Activated T-cell treated with anti-CD3 and anti-CD28 coated beads for 24 hours (primary cell): Measurements from ENCODE around the gene ZYG11B.
"Not testable (repeated sequence)": the region's sequence is repeated elsewhere in the genome, so short reads cannot be mapped to it uniquely, and the experiment has no call there.

Experiments used
- DNase-seq: peaks from one replicate; pipeline ENCODE4 v3.0.0-alpha.2; 2020; ENCODE audit warnings: low read depth

ZYG11B gene

DNA sequence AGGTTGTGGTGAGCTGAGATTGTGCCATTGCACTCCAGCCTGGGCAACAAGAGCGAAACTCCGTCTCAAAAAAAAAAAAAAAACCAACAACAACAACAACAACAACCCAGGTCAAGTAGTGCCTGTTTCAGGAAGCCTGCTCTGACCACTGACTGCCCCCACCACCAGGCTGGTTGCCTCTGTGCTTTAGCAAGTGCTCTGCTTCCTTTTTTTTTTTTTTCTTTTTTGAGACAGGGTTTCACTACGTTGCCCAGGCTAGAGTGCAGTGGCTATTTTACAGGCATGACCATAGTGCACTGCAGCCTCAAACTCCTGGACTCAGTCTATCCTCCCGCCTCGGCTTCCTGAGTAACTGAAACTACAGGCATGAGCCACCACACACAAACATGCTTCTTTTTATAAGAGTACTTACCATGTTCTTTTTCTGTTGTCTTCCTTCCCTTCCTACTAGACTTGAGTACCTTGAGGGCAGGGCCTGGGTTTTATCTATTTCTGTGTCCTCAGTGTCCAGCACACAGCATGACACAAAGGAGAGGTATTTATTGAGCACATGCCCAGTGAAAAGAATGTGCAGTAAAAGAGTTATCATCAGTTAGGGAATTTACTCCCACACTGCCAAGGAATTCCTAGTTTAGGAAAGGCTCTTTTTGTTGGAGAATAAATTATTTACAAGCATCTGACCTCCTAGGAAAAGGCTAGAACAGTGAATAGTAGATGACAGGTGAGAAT, 18.2 kb upstream of the ZYG11B start:
- DNase-seq: no peak

DNA sequence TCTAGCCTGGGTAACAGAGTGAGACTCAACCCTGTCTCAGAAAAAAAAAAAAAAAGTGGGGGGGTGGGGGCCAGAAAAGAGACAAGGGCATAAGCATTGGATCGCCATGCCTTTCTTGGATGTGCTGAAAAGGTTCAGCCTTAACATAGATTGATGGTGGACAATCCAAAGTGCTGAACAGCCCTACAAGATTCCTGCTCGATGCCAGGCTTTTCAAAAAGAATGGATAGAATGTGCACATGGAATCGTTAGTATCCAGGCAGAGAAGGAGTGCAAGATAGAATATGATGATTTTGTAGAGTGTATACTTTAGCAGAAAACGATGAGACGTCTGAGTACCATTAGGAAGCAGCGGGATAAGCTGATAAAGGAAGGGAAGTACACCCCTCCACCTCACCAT, 17.2 kb upstream of the ZYG11B start:
- DNase-seq: no peak

DNA sequence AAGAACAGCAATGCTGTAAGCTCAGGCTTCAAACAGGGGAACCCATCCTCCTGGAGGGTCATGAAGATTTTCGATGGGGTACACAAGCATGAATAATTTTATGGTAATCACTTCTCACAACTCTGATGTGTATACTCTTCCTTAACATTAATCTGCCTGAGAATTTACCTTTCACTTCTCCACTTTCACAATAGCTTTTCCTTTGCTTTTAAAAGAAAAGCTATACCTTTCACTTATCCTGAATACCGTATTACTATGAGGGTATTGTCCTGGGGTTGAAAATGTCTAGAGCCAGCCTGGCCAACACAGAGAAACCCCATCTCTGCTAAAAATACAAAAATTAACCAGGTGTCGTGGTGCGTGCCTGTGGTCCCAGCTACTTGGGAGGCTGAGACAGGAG, 12.7 kb upstream of the ZYG11B start:
- no peak for DNase-seq

DNA sequence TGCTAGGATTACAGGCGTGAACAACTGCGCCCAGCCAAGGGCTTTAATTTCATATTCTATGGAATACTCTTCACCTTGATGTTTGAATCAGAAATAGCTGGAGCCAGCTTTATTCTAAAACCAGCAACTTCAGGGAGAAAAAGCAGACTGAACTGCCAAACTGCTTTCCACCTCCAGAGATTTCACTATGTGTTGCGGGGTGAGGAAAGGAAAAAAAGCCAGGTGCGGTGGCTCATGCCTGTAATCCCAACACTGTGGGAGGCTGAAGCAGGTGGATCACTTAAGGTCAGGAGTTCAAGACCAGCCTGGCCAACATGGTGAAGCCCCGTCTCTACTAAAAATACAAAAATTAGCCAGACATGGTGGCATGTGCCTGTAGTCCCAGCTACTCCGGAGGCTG, 11.0 kb upstream of the ZYG11B start:
- not testable (repeated sequence) for DNase-seq

DNA sequence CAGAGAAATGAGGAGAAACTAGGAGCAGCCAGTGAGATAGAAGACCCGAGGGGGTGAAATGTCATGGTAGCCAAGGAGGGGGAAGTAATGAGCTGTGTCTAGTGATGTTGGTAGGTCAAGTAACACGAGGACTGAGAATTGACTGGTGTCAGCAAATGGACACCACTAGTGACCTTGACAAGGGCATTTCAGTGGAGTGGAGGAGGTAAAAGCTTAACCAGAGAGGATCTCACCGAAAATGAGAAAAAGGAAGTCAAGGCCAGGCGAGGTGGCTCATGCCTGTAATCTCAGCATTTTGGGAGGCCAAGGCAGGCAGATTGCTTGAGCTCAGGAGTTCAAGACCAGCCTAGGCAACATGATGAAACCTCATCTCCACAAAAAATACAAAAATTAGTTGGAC, 3.0 kb upstream of the ZYG11B start:
- DNase-seq: no peak

DNA sequence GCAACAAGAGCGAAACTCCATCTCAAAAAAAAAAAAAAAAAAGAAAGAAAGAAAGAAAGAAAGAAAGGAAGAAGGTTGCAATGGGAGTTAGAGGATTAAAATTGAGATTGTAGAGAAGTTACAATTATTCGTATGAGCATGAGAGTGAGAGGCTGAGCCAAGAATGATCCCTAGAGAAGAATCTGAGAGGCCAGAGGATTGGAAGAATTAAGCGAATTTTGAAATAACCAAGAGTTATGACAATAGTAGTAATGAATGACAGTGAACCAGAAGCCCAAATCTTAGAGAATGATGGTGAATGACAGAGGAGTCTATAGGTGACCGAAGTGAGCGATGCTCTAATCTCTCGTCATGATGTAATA, 369 bp upstream of the ZYG11B start:
- no peak for DNase-seq

DNA sequence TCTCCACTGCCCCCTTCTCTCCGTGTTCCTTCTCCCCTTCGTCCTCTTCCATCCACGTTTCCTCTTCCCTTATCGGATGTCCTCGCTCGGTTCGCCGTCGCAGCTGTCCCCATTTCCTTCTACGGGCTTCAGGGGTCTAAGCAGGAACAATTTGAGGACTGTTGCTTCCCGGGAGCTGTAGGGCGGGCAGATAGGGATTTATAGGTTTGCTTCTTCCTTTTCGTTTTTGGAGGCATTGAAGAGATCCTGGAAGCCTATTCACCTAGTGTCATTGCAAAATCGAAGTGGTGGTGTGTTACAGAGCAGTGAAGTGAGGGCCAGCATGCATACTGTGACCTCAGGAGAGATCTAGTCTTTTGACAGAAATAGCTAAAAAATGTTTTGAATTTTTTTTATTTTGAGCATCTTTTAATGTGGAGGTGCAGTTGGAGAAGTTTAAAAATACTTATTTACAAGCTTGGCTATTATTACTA, 897 bp downstream of the ZYG11B start:
- DNase-seq: no peak

DNA sequence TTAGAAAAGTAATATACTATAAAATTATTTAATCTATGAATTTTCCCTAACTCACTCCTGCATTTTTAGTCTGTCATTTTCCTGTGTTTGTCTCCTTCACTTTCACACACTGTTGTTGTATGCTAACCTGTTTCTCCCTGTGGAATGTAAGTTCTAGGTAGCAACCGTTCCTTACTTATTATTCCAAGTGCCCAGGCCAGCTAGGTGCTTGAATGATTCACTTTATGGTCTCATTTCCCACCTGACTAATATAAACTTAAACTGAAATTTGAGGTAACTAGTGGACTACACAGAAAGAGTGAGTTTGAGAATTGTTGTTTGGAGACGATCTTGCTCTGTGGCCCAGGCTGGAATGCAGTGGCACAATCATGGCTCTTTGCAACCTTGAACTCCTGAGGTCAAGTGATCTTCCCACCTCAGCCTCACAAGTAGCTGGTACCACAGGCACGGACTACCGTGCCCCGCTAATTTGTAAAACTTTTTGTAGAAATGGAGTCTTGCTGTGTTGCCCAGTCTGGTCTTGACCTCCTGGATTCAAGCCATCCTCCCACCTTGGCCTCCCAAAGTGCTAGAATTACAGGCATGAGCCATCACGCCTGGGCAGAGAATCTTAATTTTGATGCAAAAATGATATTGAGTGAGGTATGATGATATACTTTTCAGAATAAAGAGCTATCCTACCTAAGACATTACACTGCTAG, 1.9 kb downstream of the ZYG11B start:
- DNase-seq: no peak

DNA sequence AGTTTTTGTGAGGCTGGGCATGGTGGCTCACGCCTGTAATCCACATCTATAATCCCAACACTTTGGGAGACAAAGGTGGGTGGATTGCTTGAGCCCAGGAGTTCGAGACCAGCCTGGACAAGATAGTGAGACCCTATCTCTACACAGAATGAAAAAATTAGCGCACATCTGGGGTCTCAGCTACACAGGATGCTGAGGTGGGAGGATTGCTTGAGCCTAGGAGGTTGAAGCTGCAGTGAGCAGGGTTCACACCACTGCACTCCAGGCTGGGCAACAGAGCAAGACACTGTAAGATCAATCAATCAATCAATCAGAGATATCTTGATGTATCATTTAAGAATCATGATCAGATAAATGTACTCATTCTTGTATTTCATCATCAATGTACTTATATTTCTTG, 7.1 kb downstream of the ZYG11B start:
- no peak for DNase-seq

DNA sequence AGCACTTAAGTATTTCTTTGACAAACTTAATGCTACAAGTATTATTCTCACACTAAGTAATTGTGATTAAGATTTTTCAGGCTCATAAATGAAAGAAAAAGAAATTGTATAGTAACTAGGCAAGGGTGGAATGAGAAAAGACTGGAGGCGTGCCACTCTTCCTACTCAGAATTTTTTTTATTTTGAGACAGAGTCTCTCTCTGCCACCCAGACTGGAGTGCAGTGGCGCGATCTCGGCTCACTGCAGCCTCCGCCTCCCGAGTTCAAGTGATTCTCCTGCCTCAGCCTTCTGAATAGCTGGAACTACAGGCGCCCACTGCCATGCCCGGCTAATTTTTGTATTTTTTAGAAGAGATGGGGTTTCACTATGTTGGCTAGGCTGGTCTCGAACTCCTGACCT, 9.1 kb downstream of the ZYG11B start:
- not testable (repeated sequence) for DNase-seq

DNA sequence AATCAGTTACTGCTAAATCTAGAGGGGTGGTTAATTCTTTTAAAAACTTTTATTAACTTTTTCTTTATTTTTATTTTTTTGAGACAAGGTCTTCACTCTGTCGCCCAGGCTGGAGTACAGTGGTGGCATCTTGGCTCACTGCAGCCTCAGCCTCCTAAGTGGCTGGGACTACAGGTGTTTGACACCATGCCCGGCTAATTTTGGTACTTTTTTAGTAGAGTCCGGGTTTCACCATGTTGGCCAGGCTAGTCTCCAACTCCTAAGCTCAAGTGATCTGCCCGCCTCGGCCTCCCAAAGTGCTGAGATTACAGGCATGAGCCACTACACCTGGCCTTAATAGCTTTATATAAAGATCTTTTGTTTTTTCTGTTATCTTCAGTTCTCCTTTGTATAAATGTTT, 11.9 kb downstream of the ZYG11B start:
- DNase-seq: no peak

DNA sequence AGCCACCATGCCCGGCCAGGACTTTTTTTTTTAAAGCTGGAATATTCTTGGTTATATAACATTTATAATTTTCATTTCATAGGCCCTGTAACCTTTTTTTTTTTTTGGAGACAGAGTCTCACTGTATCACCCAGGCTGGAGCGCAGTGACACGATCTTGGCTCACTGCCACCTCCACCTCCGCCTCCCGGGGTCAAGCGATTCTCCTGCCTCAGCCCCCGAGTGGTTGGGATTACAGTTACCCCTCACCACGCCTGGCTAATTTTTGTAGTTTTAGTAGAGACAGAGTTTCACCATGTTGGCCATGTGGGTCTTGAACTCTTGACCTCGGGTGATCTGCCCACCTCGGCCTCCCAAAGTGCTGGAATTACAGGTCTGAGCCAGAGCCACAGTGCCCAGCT, 12.6 kb downstream of the ZYG11B start:
- DNase-seq: no peak

DNA sequence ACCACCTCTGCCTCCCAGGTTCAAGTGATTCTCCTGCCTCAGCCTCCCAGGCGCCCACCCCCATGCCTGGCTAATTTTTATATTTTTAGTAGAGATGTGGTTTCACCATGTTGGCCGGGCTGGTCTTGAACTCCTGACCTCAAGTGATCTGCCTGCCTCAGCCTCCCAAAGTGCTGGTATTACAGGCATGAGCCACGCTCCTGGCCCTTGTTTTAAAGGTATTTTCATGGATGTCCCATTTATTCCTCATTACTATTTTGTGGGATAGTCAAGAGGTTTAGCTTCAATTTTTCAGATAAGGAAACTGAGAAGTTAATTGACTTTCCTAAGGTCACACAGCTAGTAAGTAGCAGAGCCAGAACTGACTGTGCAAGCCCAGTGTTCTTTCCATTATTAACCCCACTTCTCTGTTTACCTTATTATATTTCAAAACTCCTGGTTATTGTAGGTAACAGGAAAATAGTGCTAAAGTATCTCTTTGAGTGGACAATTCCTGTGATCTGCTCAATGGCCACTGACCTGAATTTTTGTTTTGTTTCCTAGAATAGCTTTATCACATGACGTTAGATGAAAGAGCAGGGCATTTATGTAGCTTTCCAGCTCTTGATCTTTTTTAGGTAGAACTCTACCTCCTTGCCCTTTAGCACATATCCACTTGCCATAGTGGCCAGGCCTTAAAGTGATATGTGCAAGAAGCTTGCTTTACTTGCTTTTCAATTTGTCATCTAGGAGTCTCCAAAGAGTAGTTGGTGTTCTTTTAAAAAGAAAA, 13.6 kb downstream of the ZYG11B start:
- DNase-seq: no peak

DNA sequence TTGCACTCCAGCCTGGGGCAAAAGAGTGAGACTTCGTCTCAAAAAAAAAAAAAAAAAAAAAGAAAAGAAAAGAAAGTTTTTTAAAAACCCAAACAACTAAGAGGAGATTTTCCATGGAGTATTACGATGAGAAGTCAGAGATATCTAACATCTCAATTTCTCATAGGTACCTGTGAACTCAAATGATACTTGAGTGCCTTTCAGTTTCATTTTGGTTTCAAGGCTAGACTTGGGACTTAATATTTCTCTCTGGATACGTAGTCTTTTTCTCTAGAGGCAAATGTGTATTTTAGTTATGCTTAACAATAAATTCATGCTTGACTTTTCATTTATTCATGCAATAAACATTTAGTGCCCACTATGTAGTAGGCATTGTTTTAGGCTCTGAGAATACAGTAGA, 15.0 kb downstream of the ZYG11B start:
- no peak for DNase-seq

DNA sequence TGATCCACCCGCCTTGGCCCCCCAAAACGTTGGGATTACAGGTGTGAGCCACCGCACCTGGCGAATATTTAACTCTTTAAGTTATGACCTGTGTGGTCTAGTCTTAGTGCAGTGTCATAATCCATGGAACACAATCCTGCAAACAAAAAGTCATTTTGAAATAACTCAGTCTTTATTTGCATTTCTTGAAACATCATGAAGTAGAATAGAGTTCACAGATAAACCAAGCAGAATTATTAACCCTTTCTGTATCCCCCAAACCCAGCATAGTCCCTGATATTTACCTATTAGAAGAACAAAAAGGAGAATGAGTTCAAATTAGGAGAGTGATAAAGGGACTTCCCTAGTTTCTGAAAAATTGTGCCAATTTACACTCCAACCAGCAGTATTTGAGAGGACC, 19.9 kb downstream of the ZYG11B start:
- no peak for DNase-seq

DNA sequence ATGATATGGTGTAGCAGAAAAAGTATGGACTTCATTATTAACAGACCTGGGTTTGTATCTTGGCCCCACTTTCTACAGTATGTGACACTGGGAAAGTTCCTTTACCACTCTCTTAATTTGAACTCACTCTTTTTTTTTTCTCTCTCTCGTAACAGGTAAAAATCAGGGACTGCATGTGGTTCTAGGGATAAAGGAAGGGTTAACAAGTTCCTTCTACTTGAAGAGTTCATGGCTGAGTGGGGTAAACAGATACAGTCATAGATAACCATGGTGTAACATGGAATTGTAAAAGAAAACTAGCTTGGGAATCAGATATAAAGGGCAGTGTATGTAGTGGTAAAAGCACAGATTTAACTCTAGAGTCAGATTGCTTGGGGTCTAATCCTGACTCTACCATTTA, 21.2 kb downstream of the ZYG11B start:
- DNase-seq: no peak

DNA sequence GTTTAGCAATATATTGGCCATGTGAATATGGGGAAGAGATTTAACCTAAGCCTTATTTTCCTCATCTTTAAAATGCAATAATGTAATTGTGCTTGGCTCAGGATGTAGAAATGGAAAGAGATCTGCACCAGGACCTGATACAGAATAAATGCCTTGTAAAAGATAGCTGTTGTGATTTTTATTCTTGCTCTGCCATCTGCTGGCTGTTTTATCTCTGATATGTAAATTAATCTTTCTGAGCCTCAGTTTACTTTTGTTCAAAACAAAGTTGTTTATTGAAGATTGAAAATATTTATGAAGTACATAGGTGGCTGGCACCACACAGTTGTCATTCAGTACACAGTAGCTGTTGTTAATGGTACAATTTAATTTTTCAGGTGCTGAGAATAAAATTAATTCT, 21.9 kb downstream of the ZYG11B start:
- DNase-seq: no peak

DNA sequence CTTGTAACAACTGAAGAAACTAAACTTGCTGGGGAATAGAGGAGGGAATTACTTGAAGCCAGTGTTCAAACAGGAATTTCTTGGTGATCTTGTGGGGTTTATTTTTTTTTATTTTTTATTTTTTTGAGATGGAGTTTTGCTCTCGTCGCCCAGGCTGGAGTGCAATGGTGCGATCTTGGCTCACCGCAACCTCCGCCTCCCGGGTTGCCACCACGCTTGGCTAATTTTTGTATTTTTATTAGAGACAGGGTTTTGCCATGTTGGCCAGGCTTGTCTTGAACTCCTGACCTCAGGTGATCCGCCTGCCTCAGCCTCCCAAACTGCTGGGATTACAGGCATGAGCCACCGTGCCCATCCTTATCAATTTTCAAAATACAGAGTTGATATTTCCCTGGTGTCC, 23.2 kb downstream of the ZYG11B start:
- DNase-seq: not testable (repeated sequence)

DNA sequence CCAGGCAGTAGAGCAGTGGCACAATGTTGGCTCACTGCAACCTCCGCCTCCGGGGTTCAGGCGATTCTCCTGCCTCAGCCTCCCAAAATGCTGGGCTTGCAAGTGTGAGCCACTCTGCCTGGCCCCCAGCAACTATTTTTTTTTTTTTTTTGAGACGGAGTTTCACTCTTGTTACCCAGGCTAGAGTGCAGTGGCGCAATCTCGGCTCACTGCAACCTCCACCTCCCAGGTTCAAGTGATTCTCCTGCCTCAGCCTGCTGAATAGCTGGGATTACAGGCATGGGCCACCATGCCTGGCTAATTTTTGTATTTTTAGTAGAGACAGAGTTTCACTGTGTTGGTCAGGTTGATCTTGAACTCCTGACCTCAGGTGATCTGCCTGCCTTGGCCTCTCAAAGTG, 23.9 kb downstream of the ZYG11B start:
- DNase-seq: not testable (repeated sequence)

DNA sequence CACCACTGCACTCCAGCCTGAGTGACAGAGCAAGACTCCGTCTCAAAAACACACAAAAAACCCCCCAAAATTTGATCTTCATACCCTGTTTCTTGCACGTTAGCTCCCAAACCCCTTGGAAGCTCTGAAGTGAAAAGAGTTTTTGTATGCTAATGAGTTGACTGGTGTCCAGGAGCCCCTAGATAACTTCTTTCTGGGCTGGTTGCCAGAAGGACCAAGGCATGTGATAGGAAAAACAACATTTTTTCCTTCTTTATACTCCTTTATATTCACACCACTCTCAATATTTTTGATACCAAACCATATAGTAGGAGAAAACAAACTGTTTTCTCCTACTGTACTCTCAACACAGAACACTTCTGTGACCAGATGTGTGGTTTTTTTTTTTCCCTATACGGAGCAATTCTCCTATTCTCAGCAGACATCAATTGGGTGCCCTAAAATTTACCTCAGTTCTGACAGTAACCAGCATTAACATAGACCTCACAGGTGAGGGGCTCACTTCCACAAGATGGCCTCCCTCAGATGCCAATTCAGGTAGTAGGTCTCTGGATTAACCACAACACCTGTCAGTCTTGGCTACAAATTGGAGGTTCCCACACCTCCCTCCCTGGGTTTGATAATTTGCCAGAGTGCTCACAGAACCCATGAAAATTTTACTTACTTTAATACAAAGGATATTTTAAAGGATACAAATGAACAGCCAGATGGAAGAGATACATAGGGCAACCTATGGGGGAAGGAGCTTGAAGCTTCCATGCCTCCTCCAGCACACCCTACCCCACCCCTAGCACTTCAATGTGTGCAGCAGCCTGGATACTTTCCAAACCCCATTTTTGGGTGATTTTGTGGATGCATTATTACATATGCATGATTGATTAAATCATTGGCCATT, 25.6 kb downstream of the ZYG11B start:
- DNase-seq: no peak

DNA sequence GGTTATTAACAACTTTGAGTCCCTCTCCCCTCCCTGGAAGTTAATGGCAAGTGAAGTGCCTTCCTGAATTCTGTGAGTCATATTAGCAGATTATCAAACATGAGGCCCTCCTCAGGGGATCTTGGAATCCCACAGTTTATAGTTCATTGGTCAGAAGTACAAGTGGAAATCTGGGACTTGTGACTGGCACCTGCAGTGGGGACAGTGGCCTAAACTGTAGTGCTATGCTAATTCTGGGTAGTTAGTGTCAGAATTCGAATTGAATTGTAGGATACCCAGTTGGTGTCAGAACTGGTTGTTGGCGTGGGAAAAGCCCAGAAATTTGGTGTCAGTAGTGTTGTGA, 26.2 kb downstream of the ZYG11B start:
- no peak for DNase-seq

DNA sequence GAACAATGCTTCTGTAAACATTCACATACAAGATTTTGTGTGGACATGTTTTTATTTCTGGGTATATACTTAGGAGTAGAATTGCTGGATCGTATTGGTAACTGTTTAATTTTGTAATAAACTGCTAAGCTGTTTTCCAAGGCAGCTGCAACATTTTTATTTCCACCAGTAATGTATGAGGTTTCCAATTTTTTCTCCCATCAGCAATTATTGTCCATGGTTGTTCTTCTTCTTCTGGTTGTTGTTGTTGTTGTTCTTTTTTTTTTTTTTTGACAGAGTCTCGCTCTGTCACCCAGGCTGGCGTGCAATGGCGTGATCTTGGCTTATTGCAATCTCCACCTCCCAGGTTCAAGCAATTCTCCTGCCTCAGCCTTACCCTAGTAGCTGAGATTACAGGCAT, 26.9 kb downstream of the ZYG11B start:
- DNase-seq: no peak
